ENCODE data around the gene DIMT1. TPM values are rescaled to one million over a fixed set of nuclear protein-coding genes. Genes with fewer than 3 reads are reported as not detected.

DIMT1 gene
- total RNA-seq, 1 donor from 2014 or later = 20.2 TPM

DNA sequence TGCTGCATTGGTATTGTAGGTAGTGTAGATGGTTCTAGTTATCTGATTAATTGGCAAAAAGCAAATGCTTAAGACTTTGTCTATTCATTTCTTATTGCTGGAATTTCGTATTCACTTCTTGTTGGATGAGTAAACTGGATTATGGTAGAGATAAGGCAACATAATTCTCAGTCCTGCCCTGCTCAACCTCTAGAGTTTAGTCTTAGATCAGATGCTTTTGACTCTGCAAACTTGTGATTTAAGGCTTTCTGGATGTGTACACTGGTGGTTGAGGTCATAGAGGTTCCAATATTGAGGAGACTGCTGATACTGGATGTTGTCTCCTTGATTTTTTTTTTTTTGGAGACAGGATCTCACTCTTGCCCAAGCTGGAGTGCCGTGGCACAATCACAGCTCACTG, 62.7 kb downstream of the DIMT1 start:
- Mint-ChIP-seq H3K27me3 (ENCODE audit: low read depth) (no peaks in the 10 kb centered on the region), H3K4me3 (ENCODE audit: unreplicated experiment) (no peak overlapping the region), H3K27ac (ENCODE audit: unreplicated experiment) (no peak overlapping the region), H3K9me3 (ENCODE audit: low read depth) (no peaks in the 10 kb centered on the region), H3K36me3 (ENCODE audit: low read depth) (no peaks in the 10 kb centered on the region), H3K4me1 (ENCODE audit: low read depth) (peaks cover 7% of the 10 kb centered on the region)
- no peak for DNase-seq (ENCODE audit: low spot score)
- no peak for TF ChIP-seq CTCF (IDR thresholded peaks at IDR 0.05)

- no peaks in the 10 kb centered on the region for H3K27me3 Mint-ChIP-seq (ENCODE audit: low read depth)
- H3K4me1 Mint-ChIP-seq (ENCODE audit: low read depth) = peaks cover 10% of the 10 kb centered on the region
Observed at GRCh38 chr5:62340392-62340791, 63.3 kb downstream of the DIMT1 start.

More at GRCh38 chr5:62340392-62340791, 63.3 kb downstream of the DIMT1 start:
- DNase-seq (ENCODE audit: low spot score) = no peak
- H3K27ac Mint-ChIP-seq (ENCODE audit: unreplicated experiment) = no peak overlapping the region
- no peaks in the 10 kb centered on the region for H3K9me3 Mint-ChIP-seq (ENCODE audit: low read depth)
- peak; percentile 65 for TF ChIP-seq CTCF (IDR thresholded peaks at IDR 0.05)
- no peak overlapping the region for H3K4me3 Mint-ChIP-seq (ENCODE audit: unreplicated experiment)
- no peaks in the 10 kb centered on the region for H3K36me3 Mint-ChIP-seq (ENCODE audit: low read depth)

Other genes with a start within 250 kb of the DIMT1 start
- 34.5 to 37.7 TPM (median 37.3 TPM) in 3 replicates for gene KIF2A, start 97.7 kb downstream of the DIMT1 start, total RNA-seq
- 17.2 to 27.5 TPM (median 20.2 TPM) in 3 replicates for gene IPO11, start 8.9 kb upstream of the DIMT1 start, total RNA-seq
- 0.20 to 0.77 TPM (median 0.70 TPM) in 3 replicates for gene LRRC70, start 174.9 kb upstream of the DIMT1 start, total RNA-seq

Measured in chondrocyte (in vitro differentiated cells).